C4-2B (cell line): Measurements from ENCODE around the gene STC2.

Experiments
- H3K27ac ChIP-seq: fragments of 450-650 bp; 2 replicates; pipeline ENCODE4 v1.5.1; 2017
- ZFX ChIP-seq: fragments of 450-650 bp; IDR thresholded peaks from 2 replicates; pipeline ENCODE4 v1.6.1; 2017
- TF ChIP-seq, protein P1 (sequence below): fragments of 450-650 bp; conservative IDR thresholded peaks from 2 replicates; pipeline ENCODE4 v1.5.1; 2017; ENCODE audit warnings: mild to moderate bottlenecking

Gene STC2

DNA sequence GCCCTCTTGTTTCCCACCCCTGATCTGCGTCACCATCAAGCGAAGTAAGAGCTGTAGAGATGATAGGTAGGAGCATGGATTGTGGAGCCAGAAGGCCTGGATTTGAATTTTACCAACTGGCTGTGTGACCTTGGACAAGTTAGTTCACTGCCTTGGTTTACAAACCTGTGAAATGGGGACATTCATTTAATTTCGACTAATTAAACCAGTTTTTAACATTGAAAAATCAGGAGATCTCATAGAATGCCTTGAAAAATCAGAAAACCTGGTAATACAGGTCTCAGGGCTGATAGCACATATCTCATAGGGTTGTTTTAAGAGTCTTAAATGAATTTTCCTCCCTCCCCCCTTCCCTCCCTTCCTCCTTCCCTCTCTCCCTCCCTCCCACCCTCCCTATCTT, 38.8 kb downstream of the STC2 start:
- H3K27ac ChIP-seq = no peak overlapping the region
- TF ChIP-seq, protein P1, sequence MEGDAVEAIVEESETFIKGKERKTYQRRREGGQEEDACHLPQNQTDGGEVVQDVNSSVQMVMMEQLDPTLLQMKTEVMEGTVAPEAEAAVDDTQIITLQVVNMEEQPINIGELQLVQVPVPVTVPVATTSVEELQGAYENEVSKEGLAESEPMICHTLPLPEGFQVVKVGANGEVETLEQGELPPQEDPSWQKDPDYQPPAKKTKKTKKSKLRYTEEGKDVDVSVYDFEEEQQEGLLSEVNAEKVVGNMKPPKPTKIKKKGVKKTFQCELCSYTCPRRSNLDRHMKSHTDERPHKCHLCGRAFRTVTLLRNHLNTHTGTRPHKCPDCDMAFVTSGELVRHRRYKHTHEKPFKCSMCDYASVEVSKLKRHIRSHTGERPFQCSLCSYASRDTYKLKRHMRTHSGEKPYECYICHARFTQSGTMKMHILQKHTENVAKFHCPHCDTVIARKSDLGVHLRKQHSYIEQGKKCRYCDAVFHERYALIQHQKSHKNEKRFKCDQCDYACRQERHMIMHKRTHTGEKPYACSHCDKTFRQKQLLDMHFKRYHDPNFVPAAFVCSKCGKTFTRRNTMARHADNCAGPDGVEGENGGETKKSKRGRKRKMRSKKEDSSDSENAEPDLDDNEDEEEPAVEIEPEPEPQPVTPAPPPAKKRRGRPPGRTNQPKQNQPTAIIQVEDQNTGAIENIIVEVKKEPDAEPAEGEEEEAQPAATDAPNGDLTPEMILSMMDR = no peak
- no peak for TF ChIP-seq ZFX

DNA sequence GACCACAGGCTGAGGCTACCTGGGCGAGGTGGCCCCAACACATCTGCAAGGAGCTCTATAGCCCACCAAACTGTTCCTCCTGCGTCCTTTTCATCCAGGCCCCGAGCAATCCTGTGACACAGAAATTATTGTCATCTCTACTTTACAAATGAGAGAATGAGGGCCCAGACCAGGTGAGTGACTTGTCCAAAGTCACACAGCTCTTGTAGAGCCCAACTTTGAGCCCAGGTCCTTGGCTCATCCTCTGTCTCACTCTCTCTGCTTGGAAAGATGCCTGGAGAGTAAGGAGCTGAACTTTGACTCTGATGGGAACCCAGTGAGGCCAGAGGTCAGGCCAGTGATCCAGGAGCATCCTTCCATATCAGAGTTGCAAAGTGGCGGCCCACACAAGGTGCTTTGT, 39.6 kb downstream of the STC2 start:
- TF ChIP-seq, protein P1 = no peak
- TF ChIP-seq ZFX = no peak

DNA sequence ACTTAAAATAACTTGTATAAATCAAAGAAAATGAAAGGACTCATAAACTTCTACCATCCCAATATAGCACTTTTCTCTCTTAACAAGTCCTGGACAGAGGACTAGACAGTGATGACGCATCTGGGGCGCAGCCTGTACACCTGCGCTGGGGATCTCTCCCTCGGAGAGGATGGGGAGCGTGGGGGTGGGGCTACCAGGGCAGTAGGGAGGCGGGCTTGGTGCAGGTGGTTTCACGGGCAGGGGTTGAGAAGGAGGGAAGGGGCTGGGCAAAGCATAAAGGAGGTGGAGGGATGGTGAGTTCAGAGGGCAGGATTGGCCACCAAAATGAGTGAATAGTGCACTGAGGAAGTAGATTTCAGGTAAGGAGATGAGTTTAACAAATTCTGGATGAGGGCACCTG, 41.1 kb downstream of the STC2 start:
- no peak overlapping the region for H3K27ac ChIP-seq
- TF ChIP-seq, protein P1 = no peak
- TF ChIP-seq ZFX = no peak

More for the DNA sequence above, 39.6 kb downstream of the STC2 start:
- H3K27ac ChIP-seq = no peak overlapping the region

DNA sequence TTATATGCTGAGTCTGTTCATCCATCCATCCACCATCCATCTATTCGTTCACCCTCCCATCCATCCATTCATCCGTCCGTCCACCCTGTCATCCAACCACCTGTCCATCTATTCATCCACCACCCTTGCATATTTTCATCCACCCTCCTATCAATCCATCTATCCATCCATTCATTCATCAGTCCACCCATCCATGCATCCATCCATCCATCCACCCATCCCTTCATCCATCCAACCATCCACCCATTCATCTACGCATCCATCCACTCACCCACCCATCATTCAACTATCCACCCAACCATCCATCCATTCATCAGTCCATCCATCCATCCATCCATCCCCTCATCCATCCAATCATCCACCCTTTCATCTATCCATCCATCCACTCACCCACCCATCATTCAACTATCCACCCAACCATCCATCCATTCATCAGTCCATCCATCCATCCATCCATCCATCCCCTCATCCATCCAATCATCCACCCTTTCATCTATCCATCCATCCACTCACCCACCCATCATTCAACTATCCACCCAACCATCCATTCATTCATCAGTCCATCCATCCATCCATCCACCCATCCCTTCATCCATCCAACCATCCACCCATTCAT, 43.8 kb downstream of the STC2 start:
- peak overlapping the region; percentile 59 for H3K27ac ChIP-seq

DNA sequence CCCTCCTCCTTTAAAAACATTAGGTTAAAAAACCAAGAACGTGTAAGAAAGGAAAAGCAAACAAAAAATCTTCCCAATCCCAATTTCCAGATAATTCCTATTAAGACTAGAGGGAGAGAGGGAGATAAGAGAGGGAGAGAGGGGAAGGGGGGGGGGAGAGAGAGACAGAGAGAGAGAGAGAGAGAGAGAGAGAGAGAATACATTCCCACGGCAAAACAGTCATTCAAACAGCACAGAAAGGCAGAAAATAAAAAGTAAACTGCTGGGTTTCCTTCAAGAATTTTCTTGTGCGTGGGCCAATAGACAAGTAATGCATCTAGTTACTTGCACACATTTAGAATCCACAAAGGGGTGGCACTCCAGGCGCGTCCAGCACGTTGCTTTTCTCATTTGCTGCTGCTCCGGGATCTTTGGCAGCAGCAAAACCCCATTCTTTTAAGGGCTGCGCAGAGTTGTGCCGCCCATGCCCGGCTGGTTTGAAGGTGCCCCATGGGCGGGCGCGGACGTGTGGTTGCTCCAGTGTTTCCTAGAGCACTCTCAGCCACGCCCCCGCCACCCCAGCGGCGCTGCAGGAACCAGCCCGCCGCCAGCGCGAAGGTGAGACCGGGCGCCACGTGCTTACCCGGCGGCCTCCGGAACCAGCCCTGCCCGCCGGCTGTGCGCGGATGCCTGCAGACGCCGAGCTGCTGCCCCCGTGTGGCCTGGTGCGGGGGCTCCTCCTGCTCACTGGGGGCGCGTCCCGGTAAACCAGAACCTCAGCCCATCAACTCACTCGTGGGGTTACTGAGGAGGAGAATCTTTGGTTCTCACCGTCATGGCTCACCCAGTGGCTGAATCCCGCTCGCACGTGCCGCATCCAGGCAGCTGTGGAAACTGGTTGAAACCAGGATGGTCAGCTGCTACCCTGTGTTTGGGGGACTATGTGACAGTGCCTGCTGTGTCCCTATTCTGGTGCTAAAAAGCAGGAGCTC, 44.6 kb downstream of the STC2 start:
- H3K27ac ChIP-seq = peak overlapping the region; percentile 59

DNA sequence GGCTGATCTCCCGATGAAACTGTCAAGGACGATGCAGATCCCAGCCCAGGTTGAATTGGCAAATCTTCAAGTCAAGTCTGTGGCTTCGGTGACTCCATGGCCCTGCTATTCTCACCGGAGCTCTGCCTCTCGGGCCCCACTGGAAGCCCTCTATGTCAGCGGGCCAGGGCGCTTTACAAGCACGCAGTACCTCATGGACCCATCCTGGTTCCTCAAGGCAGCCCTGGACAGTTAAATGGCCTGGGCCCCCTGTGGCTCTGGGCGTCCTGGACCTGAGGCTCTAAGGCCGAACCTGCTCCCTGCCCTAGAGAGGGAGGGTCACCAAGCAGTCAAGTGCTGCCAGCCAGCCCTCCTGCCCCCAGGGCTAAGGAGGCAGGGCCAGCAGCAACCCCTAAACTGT, 45.3 kb downstream of the STC2 start:
- TF ChIP-seq, protein P1 = no peak
- no peak for TF ChIP-seq ZFX
- H3K27ac ChIP-seq = peak overlapping the region; percentile 59

More for the DNA sequence above, 44.6 kb downstream of the STC2 start:
- no peak for TF ChIP-seq ZFX
- TF ChIP-seq, protein P1 = peak; percentile 97

DNA sequence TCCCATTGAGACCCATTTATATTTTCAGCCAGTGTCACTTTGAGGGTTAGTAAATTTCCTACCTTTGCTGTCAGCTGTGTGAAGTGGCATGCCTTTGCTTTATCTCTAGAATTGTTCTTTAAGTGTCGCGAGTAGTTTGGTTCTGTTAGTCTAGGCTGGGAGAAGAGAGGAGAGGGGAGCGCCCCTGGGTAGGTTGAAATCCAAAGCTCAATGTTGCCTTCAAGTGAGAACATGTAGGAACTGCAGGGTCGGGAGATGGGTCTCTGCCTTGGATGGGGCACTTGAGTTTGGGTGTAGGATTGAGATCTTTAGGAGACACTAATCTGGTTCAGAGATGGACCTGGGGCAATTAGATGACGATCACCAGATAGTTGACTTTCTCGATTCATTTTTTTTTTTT, 46.3 kb downstream of the STC2 start:
- TF ChIP-seq, protein P1 = peak; percentile 21
- no peak for TF ChIP-seq ZFX
- no peak overlapping the region for H3K27ac ChIP-seq
